GM10248 (cell line): Measurements from ENCODE around the gene ASIP.

Experiments
- CTCF ChIA-PET: fragments of 300-600 bp; sonication (Branson Sonifier 250); formaldehyde crosslinking; extraction: SDS; loops from one replicate; lab custom pipeline; 2021; ENCODE audit warnings: antibody characterized with exemption; lab: Yijun Ruan, JAX
- POLR2A ChIA-PET: fragments of 350-650 bp; sonication (Branson Sonifier 250); formaldehyde crosslinking; extraction: SDS; loops from one replicate; lab custom pipeline; 2020; ENCODE audit warnings: antibody characterized with exemption; lab: Yijun Ruan, JAX
- DNase-seq: peaks from one replicate; pipeline ENCODE4 v3.0.0; 2012; ENCODE audit errors: extremely low spot score
- CTCF ChIP-seq: IDR thresholded peaks from 2 replicates; pipeline ENCODE4 v1.5.1; 2012; ENCODE audit warnings: mild to moderate bottlenecking, low read depth; ENCODE audit errors: extremely low read depth, missing control alignments, control extremely low read depth

The ASIP gene

GRCh38 chr20:34209111-34209510 lies 32.1 kb upstream of the ASIP start:
- no peak for TF ChIP-seq CTCF
- ChIA-PET CTCF (interaction anchor here (1.2 to 2.8 kb wide), 3 partner anchors 8 to 18 kb away, joined by 3 to 9 read pairs (median 7); no protein-coding TSS in a partner anchor), POLR2A (interaction anchor here (1.1 kb wide), 1 partner anchor 19 kb away, joined by 3 read pairs; no protein-coding TSS in a partner anchor)
- no peak for DNase-seq

GRCh38 chr20:34210271-34210670 lies 31.0 kb upstream of the ASIP start:
- no peak for DNase-seq
- CTCF ChIA-PET, result interaction anchor here (1.2 to 2.4 kb wide), 2 partner anchors 16 to 20 kb away, joined by 3 to 7 read pairs; no protein-coding TSS in a partner anchor
- POLR2A ChIA-PET, result no interaction called here
- TF ChIP-seq CTCF, result no peak

GRCh38 chr20:34211591-34211990 lies 29.6 kb upstream of the ASIP start:
- no peak for DNase-seq
- ChIA-PET POLR2A (no interaction called here), CTCF (no interaction called here)
- TF ChIP-seq CTCF, result no peak

- POLR2A ChIA-PET, result no interaction called here
- no peak for TF ChIP-seq CTCF
- CTCF ChIA-PET, result no interaction called here
- DNase-seq, result no peak
Observed at GRCh38 chr20:34213213-34213612, 28.0 kb upstream of the ASIP start.

- CTCF ChIA-PET, result interaction anchor here (1.3 to 2.2 kb wide), 2 partner anchors 7 to 17 kb away, joined by 6 to 9 read pairs; no protein-coding TSS in a partner anchor
Observed at GRCh38 chr20:34215711-34216381, 25.4 kb upstream of the ASIP start.

GRCh38 chr20:34216382-34216742 lies 24.9 kb upstream of the ASIP start:
- no peak for DNase-seq
- POLR2A ChIA-PET, result no interaction called here
- CTCF ChIA-PET, result interaction anchor here (1.3 to 2.2 kb wide), 2 partner anchors 8 to 16 kb away, joined by 6 to 9 read pairs; no protein-coding TSS in a partner anchor
- TF ChIP-seq CTCF, result no peak

More at GRCh38 chr20:34215711-34216381, 25.4 kb upstream of the ASIP start:
- POLR2A ChIA-PET, result no interaction called here
- no peak for TF ChIP-seq CTCF
- peak; percentile 43 for DNase-seq
